Uterus (tissue), 4 donors: Measurements from ENCODE around the gene MGRN1. TPM values are rescaled to one million over a fixed set of nuclear protein-coding genes. Genes with fewer than 3 reads are reported as not detected.

Source experiments
- DNase-seq, 2 donors: peaks; one replicate each; pipeline ENCODE4 v3.0.0-alpha.2; 2019 to 2020
- H3K27ac ChIP-seq, 2 donors: fragments of 200-600 bp; sonication (generic); 1 replicate in 1 of 2; 2 replicates in 1 of 2; pipeline ENCODE4 v1.5.1; 2016 to 2018
- H3K27me3 ChIP-seq, 2 donors: fragments of 200-600 bp; sonication (generic); one replicate each; pipeline ENCODE4 v1.5.1; 2018 to 2019; ENCODE audit warnings: control low read depth in 1 of 2
- H3K36me3 ChIP-seq, 2 donors: fragments of 200-600 bp; sonication (generic); one replicate each; pipeline ENCODE4 v1.5.1; 2019; ENCODE audit warnings: control low read depth in 1 of 2
- H3K4me1 ChIP-seq, 2 donors: fragments of 200-600 bp; sonication (generic); one replicate each; pipeline ENCODE4 v1.5.1; 2018 to 2019; ENCODE audit warnings: control low read depth in 1 of 2
- H3K4me3 ChIP-seq, 2 donors: fragments of 200-600 bp; sonication (generic); 1 replicate in 1 of 2; 2 replicates in 1 of 2; pipeline ENCODE4 v1.5.1; 2018 to 2019; ENCODE audit warnings: mild to moderate bottlenecking in 1 of 2
- H3K9me3 ChIP-seq, 2 donors: fragments of 200-600 bp; sonication (generic); one replicate each; pipeline ENCODE4 v1.5.1; 2019; ENCODE audit warnings: control low read depth in 1 of 2
- POLR2A ChIP-seq, 2 donors: fragments of 450-650 bp; IDR thresholded peaks; one replicate each; pipeline ENCODE4 v1.6.1; 2016; ENCODE audit warnings: antibody characterized with exemption in 2 of 2, mild to moderate bottlenecking in 1 of 2, moderate library complexity in 1 of 2
- intact Hi-C: fragments of 100-400 bp; cut with DNase I; formaldehyde crosslinking; loops from one replicate; pipeline ENCODE4 v1.15.1; 2023; ENCODE audit warnings: low total_unique reads
- total RNA-seq, 4 donors: library from RNA; depleted of rRNA in 3 of 4; stranded (reverse); fragments of >200 nt in 3 of 4; gene quantifications; one replicate each; pipeline versions ENCODE4 v1.1.0 to v1.2.4, GENCODE V29; 2014 to 2023
- TF ChIP-seq, protein P1 (sequence below), 4 experiments: fragments of 200-600 bp in 2 of 4; fragments of 450-650 bp in 2 of 4; sonication (generic) in 2 of 4; IDR thresholded peaks; one replicate each; pipeline ENCODE4 v1.5.1; 2016 to 2019; ENCODE audit warnings: antibody characterized with exemption in 4 of 4, mild to moderate bottlenecking in 2 of 4, moderate library complexity in 1 of 4
- donor health status: DM: yes; HTN: yes; CAD: no.

The MGRN1 gene
- total RNA-seq, 4 donors from 2014 or later, result 19.0 to 107 (median 68.6) TPM

DNA sequence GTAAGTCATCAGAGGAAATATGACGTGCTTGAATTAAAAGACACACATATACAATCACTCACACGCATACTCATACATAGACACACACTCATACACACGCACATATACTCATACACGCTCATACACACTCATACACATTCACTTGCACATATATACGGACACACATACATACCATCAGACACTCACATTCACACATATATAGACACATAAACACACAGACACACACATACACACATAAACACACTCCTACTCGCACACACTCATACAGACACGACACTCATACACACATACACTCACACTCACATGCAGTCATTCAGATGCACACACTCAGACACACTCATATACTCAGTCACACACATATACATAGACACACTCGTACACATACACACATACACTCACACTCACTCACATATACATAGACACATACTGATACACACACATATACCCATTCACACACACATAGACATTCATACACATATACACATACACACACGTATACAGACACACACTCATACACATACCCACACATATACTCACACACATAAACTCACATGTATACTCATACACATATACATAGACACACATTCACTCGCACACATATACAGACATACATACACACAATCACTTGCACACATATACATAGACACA lies 43.8 kb downstream of the MGRN1 start:
- DNase-seq, result no peak
- H3K27me3 ChIP-seq, result no peaks in the 10 kb centered on the region
- intact Hi-C loops, result no loop called here
- no peak overlapping the region for H3K27ac ChIP-seq
- H3K9me3 ChIP-seq, result no peaks in the 10 kb centered on the region
- no peak overlapping the region for H3K4me3 ChIP-seq
- no peaks in the 10 kb centered on the region for H3K36me3 ChIP-seq
- no peak for TF ChIP-seq POLR2A (IDR thresholded peaks at IDR 0.05)
- TF ChIP-seq, protein P1, sequence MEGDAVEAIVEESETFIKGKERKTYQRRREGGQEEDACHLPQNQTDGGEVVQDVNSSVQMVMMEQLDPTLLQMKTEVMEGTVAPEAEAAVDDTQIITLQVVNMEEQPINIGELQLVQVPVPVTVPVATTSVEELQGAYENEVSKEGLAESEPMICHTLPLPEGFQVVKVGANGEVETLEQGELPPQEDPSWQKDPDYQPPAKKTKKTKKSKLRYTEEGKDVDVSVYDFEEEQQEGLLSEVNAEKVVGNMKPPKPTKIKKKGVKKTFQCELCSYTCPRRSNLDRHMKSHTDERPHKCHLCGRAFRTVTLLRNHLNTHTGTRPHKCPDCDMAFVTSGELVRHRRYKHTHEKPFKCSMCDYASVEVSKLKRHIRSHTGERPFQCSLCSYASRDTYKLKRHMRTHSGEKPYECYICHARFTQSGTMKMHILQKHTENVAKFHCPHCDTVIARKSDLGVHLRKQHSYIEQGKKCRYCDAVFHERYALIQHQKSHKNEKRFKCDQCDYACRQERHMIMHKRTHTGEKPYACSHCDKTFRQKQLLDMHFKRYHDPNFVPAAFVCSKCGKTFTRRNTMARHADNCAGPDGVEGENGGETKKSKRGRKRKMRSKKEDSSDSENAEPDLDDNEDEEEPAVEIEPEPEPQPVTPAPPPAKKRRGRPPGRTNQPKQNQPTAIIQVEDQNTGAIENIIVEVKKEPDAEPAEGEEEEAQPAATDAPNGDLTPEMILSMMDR (IDR thresholded peaks at IDR 0.05), result no peak
- H3K4me1 ChIP-seq, result no peaks in the 10 kb centered on the region

DNA sequence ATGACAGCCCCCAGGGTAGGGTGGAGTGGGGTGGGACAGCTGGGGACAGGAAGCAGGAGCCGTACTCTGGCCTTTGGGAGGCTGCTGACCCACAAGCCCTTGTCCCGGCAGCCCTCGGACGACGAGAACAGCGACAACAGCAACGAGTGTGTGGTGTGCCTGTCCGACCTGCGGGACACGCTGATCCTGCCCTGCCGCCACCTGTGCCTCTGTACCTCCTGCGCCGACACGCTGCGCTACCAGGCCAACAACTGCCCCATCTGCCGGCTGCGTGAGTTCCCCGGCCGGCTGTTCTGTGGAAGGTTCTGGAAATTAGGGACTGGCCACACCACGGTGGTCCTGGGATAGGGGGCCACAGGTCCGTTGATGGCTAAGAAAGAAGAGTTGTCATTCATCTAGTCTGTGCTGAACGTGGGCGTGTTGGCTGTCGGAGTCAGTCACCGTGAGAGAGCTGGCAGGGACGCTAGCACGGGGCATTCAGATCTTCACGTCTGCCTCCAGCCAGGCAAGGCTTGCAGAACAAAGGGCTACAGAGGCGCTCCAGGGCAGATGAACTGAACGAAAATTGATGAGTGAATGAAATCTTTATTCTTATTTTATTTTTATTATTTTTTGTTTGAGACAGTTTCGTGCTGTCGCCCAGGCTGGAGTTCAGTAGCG lies 48.9 kb downstream of the MGRN1 start:
- Histone ChIP-seq H3K4me3 (no peak overlapping the region), H3K27ac (no peak overlapping the region), H3K4me1 (no peaks in the 10 kb centered on the region), H3K27me3 (no peaks in the 10 kb centered on the region), H3K9me3 (no peaks in the 10 kb centered on the region), H3K36me3 (no peaks in the 10 kb centered on the region)
- no peak for TF ChIP-seq POLR2A (IDR thresholded peaks at IDR 0.05)
- TF ChIP-seq, protein P1 (IDR thresholded peaks at IDR 0.05), result no peak
- intact Hi-C loops, result no loop called here
- DNase-seq, result no peak

DNA sequence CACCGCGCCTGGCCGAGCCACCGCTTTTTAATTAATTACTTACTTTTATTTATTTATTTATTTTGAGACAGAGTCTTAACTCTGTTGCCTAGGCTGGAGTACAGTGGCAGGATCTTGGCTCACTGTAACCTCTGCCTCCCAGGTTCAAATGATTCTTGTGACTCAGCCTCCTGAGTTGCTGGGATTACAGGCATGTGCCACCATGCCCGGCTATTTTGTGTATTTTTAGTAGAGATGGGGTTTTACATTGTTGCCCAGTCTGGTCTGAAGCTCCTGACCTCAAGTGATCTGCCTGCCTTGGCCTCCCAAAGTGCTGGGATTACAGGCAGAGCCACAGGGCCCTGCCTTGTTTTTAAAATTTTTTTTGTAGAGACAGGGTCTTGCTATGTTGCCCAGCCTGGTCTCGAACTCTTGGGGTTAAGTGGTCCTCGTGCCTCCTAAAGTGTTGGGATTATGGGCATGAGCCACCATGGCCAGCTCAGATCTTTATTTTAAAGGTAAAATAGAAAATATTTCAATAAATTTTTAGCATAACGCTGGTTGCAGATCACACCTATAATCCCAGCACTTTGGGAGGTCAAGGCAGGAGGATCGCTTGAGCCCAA lies 50.4 kb downstream of the MGRN1 start:
- TF ChIP-seq, protein P1 (IDR thresholded peaks at IDR 0.05), result no peak
- TF ChIP-seq POLR2A (IDR thresholded peaks at IDR 0.05), result no peak
- intact Hi-C loops, result no loop called here
- Histone ChIP-seq H3K4me3 (no peak overlapping the region), H3K27ac (no peak overlapping the region), H3K4me1 (no peaks in the 10 kb centered on the region), H3K36me3 (no peaks in the 10 kb centered on the region), H3K27me3 (no peaks in the 10 kb centered on the region), H3K9me3 (no peaks in the 10 kb centered on the region)
- DNase-seq, result no peak

DNA sequence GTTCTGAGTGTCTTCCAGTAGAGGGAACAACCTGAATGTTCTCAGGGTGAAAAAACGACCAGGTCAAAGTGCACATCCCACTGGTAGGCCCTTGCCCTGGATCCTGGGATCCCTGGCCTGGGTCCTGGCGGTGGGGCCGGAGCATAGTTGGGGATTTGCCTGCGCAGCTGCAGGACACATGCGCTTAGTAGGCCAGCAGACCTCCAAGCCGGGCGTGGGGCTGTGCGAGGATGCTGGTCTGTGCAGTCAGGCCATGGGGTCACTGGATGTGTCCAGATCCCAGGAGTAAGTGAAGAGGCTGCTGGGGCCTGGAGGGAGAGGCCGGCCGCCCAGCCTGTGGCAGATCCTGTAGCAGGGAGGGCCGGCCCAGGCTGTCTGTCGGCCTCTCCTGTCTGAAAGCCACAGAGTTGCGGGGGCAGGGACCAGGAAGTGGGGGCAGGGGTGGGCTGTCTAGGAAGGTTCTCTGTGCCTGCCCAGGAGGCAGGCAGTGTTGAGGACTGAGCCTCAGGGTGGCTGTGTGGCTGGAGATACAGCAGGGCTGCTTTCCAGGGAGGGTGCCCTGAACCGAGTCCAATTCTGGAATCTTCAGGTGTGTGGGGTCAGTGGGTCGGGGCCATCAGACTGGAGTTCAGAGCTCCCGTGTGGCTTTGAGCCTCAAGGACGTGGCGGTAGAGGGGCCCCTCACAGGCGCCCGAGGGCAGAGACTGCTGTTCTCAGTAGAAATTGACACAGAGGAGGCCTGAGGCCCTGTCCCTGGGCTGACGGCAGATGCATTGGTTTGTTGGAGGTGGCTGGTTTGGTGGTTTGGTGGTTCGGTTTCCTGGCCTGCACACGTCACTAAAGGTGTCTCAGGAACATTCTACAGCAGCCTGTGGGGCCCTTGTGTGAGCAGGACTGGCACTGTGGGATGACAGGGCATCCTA lies 51.5 kb downstream of the MGRN1 start:
- DNase-seq, result no peak
- intact Hi-C loops, result no loop called here
- Histone ChIP-seq H3K27ac (no peak overlapping the region), H3K27me3 (no peaks in the 10 kb centered on the region), H3K4me3 (no peak overlapping the region), H3K36me3 (no peaks in the 10 kb centered on the region), H3K4me1 (no peaks in the 10 kb centered on the region), H3K9me3 (no peaks in the 10 kb centered on the region)
- TF ChIP-seq POLR2A (IDR thresholded peaks at IDR 0.05), result no peak
- TF ChIP-seq, protein P1 (IDR thresholded peaks at IDR 0.05), result no peak
